Transverse colon (tissue), 4 donors: Measurements from ENCODE around the gene EYA2.

Experiments used
- CTCF ChIP-seq, 5 experiments: fragments of 200-600 bp in 3 of 5; fragments of 450-650 bp in 2 of 5; sonication (generic) in 3 of 5; IDR thresholded peaks; 1 replicate in 2 of 5; 2 replicates in 3 of 5; pipeline ENCODE4 v1.5.1; 2016 to 2017; ENCODE audit warnings: antibody characterized with exemption in 5 of 5, inconsistent platforms in 3 of 5, mild to moderate bottlenecking in 2 of 5, moderate library complexity in 1 of 5
- EP300 ChIP-seq: sonication (generic); formaldehyde crosslinking; IDR thresholded peaks from one replicate; pipeline ENCODE4 v1.6.1; 2017; ENCODE audit warnings: antibody characterized with exemption, low read depth
- POLR2A ChIP-seq: fragments of 450-650 bp; IDR thresholded peaks from one replicate; pipeline ENCODE4 v1.6.1; 2016; ENCODE audit warnings: antibody characterized with exemption, mild to moderate bottlenecking, moderate library complexity
- POLR2AphosphoS5 ChIP-seq, 3 donors: sonication (generic); formaldehyde crosslinking; IDR thresholded peaks; one replicate each; pipeline ENCODE4 v1.6.1; 2016; ENCODE audit warnings: antibody characterized with exemption in 3 of 3

GRCh38 chr20:47179267-47179666 lies 284.6 kb downstream of the EYA2 start:
- TF ChIP-seq CTCF (IDR thresholded peaks at IDR 0.05) (no peak), POLR2AphosphoS5 (IDR thresholded peaks at IDR 0.05) (no peak), POLR2A (no peak), EP300 (no peak)
